HepG2 (cell line): ENCODE data around the gene NPHP1. TPM values are rescaled to one million over a fixed set of nuclear protein-coding genes. Genes with fewer than 3 reads are reported as not detected.
A peak's percentile ranks its signal among the peaks of the same experiment; 100 is the strongest.

Experiments
- FOXC1 ChIP-seq: sonication (generic); formaldehyde crosslinking; IDR thresholded peaks from 2 replicates; pipeline ENCODE4 v1.8.0; 2022; ENCODE audit warnings: mild to moderate bottlenecking, missing genetic modification reagents, borderline replicate concordance
- NR2F1 ChIP-seq, 2 experiments: fragments of 450-650 bp in 1 of 2; formaldehyde crosslinking in 1 of 2; IDR thresholded peaks; 2 replicates each; pipeline versions ENCODE4 v1.5.0 to v1.6.1; 2016 to 2020; ENCODE audit warnings: mild to moderate bottlenecking in 1 of 2, missing compliant biosample characterization in 1 of 2, missing genetic modification reagents in 1 of 2, moderate library complexity in 1 of 2
- NR2F6 ChIP-seq, 2 experiments: IDR thresholded peaks; 2 replicates each; pipeline ENCODE4 v1.6.1; 2016; ENCODE audit warnings: antibody characterized with exemption in 1 of 2, mild to moderate bottlenecking in 1 of 2
- PAWR ChIP-seq: sonication (generic); formaldehyde crosslinking; IDR thresholded peaks from 2 replicates; pipeline ENCODE4 v1.4.0; 2020; ENCODE audit warnings: missing genetic modification reagents, mild to moderate bottlenecking, borderline replicate concordance
- PHF5A ChIP-seq: IDR thresholded peaks from one replicate; pipeline ENCODE4 v1.6.1; 2018; ENCODE audit warnings: low read depth, missing genetic modification reagents; ENCODE audit not compliant: unreplicated experiment
- RAD21 ChIP-seq: fragments of 450-650 bp; formaldehyde crosslinking; IDR thresholded peaks from 2 replicates; pipeline ENCODE4 v1.5.0; 2020; ENCODE audit warnings: mild to moderate bottlenecking
- SAP130 ChIP-seq: IDR thresholded peaks from 2 replicates; pipeline ENCODE4 v1.6.1; 2016; ENCODE audit warnings: low read depth
- SIN3B ChIP-seq: fragments of 150-350 bp; IDR thresholded peaks from 2 replicates; pipeline ENCODE4 v1.6.1; 2014; ENCODE audit warnings: low read length
- ZNF468 ChIP-seq: sonication (generic); formaldehyde crosslinking; IDR thresholded peaks from 2 replicates; pipeline ENCODE4 v1.8.0; 2022; ENCODE audit warnings: mild to moderate bottlenecking, moderate library complexity, missing genetic modification reagents
- ZNF550 ChIP-seq: sonication (generic); formaldehyde crosslinking; IDR thresholded peaks from 2 replicates; pipeline ENCODE4 v1.4.0; 2020; ENCODE audit warnings: mild to moderate bottlenecking, missing genetic modification reagents, borderline replicate concordance
- polyA plus RNA-seq, 8 experiments: library from polyadenylated mRNA; depleted of rRNA in 3 of 8; stranded (reverse) in 7 of 8; unstranded in 1 of 8; fragments of >200 nt; fragmentation: Illumina TruSeq in 4 of 8; extraction: Trizol in 4 of 8; gene quantifications; 2 replicates each; pipeline versions ENCODE4 v1.2.1 to v1.2.3, GENCODE V29; 2011 to 2016; ENCODE audit warnings: low read depth in 4 of 8, missing spikeins in 1 of 8, mixed read lengths in 1 of 8; ENCODE audit not compliant: insufficient read depth in 1 of 8
- total RNA-seq, 5 experiments: library from RNA; depleted of rRNA; stranded (reverse); fragments of >200 nt; fragmentation: Illumina TruSeq; extraction: Trizol; gene quantifications; 2 replicates each; pipeline ENCODE4 v1.2.3, GENCODE V29; 2016; ENCODE audit warnings: low read depth in 1 of 5
- TF ChIP-seq, protein P1 (sequence below), 2 experiments: sonication (generic) in 1 of 2; formaldehyde crosslinking in 1 of 2; IDR thresholded peaks; 2 replicates each; pipeline versions ENCODE4 v1.4.0 to v1.6.1; 2016 to 2020; ENCODE audit warnings: borderline replicate concordance in 1 of 2, low read depth in 1 of 2, mild to moderate bottlenecking in 1 of 2, missing genetic modification reagents in 1 of 2
- TF ChIP-seq, protein P2 (sequence below): IDR thresholded peaks from 2 replicates; pipeline ENCODE4 v1.6.1; 2018; ENCODE audit warnings: missing genetic modification reagents, mild to moderate bottlenecking, missing compliant biosample characterization
- TF ChIP-seq, protein P3 (sequence below): sonication (generic); formaldehyde crosslinking; IDR thresholded peaks from 2 replicates; pipeline ENCODE4 v1.5.0; 2020; ENCODE audit warnings: mild to moderate bottlenecking, missing genetic modification reagents, borderline replicate concordance

The NPHP1 gene
- total and polyA plus RNA-seq, 2 of the 13 experiments (the other 11 are each of a cell fraction or from before 2014, with no cell fraction given) = 2.7 to 4.8 TPM

- TF ChIP-seq PAWR (CRISPR knock-in tag) (no peak), ZNF550 (CRISPR knock-in tag) (peak; percentile 80; the same call in 1 of the 2 replicates), ZNF468 (CRISPR knock-in tag) (no peak), SIN3B (peak; percentile 80), PHF5A (CRISPR knock-in tag) (no peak), NR2F1 (CRISPR knock-in tag; IDR thresholded peaks at IDR 0.05) (no peak), NR2F6 (IDR thresholded peaks at IDR 0.05) (peak; percentile 56; the same call in 1 of the 2 replicates), NR2F6 (CRISPR knock-in tag; IDR thresholded peaks at IDR 0.05) (peak; percentile 80), RAD21 (peak; percentile 27; the same call in 1 of the 2 replicates), SAP130 (CRISPR knock-in tag) (peak; percentile 97), FOXC1 (CRISPR knock-in tag) (peak; percentile 80; the same call in 1 of the 2 replicates)
- TF ChIP-seq, protein P1, sequence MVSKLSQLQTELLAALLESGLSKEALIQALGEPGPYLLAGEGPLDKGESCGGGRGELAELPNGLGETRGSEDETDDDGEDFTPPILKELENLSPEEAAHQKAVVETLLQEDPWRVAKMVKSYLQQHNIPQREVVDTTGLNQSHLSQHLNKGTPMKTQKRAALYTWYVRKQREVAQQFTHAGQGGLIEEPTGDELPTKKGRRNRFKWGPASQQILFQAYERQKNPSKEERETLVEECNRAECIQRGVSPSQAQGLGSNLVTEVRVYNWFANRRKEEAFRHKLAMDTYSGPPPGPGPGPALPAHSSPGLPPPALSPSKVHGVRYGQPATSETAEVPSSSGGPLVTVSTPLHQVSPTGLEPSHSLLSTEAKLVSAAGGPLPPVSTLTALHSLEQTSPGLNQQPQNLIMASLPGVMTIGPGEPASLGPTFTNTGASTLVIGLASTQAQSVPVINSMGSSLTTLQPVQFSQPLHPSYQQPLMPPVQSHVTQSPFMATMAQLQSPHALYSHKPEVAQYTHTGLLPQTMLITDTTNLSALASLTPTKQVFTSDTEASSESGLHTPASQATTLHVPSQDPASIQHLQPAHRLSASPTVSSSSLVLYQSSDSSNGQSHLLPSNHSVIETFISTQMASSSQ (IDR thresholded peaks at IDR 0.05; ENCODE audit: low read depth) = peak; percentile 28; the same call in 1 of the 2 replicates
- TF ChIP-seq, protein P1 (CRISPR knock-in tag; IDR thresholded peaks at IDR 0.05; ENCODE audit: borderline replicate concordance) = peak; percentile 22; the same call in 1 of the 2 replicates
- TF ChIP-seq, protein P2, sequence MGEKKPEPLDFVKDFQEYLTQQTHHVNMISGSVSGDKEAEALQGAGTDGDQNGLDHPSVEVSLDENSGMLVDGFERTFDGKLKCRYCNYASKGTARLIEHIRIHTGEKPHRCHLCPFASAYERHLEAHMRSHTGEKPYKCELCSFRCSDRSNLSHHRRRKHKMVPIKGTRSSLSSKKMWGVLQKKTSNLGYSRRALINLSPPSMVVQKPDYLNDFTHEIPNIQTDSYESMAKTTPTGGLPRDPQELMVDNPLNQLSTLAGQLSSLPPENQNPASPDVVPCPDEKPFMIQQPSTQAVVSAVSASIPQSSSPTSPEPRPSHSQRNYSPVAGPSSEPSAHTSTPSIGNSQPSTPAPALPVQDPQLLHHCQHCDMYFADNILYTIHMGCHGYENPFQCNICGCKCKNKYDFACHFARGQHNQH (CRISPR knock-in tag) = peak; percentile 66; the same call in 1 of the 2 replicates
- TF ChIP-seq, protein P3, sequence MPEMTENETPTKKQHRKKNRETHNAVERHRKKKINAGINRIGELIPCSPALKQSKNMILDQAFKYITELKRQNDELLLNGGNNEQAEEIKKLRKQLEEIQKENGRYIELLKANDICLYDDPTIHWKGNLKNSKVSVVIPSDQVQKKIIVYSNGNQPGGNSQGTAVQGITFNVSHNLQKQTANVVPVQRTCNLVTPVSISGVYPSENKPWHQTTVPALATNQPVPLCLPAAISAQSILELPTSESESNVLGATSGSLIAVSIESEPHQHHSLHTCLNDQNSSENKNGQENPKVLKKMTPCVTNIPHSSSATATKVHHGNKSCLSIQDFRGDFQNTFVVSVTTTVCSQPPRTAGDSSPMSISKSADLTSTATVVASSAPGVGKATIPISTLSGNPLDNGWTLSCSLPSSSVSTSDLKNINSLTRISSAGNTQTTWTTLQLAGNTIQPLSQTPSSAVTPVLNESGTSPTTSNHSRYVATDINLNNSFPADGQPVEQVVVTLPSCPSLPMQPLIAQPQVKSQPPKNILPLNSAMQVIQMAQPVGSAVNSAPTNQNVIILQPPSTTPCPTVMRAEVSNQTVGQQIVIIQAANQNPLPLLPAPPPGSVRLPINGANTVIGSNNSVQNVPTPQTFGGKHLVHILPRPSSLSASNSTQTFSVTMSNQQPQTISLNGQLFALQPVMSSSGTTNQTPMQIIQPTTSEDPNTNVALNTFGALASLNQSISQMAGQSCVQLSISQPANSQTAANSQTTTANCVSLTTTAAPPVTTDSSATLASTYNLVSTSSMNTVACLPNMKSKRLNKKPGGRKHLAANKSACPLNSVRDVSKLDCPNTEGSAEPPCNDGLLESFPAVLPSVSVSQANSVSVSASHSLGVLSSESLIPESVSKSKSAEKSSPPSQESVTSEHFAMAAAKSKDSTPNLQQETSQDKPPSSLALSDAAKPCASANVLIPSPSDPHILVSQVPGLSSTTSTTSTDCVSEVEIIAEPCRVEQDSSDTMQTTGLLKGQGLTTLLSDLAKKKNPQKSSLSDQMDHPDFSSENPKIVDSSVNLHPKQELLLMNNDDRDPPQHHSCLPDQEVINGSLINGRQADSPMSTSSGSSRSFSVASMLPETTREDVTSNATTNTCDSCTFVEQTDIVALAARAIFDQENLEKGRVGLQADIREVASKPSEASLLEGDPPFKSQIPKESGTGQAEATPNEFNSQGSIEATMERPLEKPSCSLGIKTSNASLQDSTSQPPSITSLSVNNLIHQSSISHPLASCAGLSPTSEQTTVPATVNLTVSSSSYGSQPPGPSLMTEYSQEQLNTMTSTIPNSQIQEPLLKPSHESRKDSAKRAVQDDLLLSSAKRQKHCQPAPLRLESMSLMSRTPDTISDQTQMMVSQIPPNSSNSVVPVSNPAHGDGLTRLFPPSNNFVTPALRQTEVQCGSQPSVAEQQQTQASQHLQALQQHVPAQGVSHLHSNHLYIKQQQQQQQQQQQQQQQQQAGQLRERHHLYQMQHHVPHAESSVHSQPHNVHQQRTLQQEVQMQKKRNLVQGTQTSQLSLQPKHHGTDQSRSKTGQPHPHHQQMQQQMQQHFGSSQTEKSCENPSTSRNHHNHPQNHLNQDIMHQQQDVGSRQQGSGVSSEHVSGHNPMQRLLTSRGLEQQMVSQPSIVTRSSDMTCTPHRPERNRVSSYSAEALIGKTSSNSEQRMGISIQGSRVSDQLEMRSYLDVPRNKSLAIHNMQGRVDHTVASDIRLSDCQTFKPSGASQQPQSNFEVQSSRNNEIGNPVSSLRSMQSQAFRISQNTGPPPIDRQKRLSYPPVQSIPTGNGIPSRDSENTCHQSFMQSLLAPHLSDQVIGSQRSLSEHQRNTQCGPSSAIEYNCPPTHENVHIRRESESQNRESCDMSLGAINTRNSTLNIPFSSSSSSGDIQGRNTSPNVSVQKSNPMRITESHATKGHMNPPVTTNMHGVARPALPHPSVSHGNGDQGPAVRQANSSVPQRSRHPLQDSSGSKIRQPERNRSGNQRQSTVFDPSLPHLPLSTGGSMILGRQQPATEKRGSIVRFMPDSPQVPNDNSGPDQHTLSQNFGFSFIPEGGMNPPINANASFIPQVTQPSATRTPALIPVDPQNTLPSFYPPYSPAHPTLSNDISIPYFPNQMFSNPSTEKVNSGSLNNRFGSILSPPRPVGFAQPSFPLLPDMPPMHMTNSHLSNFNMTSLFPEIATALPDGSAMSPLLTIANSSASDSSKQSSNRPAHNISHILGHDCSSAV (CRISPR knock-in tag) = no peak
Measured at GRCh38 chr2:110204408-110205385, at the start of gene NPHP1 (continued).
